WERI-Rb-1 (cell line): ENCODE results near the gene ZNF839.

Experiments
- DNase-seq: peaks from one replicate; pipeline ENCODE4 v3.0.0-alpha.2; 2020
- H3K27ac ChIP-seq: fragments of 250-450 bp; sonication (Bioruptor Pico); 2 replicates; pipeline ENCODE4 v1.5.1; 2020; ENCODE audit warnings: mild to moderate bottlenecking, moderate library complexity
- H3K27me3 ChIP-seq: fragments of 250-450 bp; sonication (Bioruptor Pico); 2 replicates; pipeline ENCODE4 v1.5.1; 2021; ENCODE audit warnings: mild to moderate bottlenecking, low read depth, moderate library complexity; ENCODE audit not compliant: insufficient read depth, severe bottlenecking
- H3K36me3 ChIP-seq: fragments of 250-450 bp; sonication (Bioruptor Pico); 2 replicates; pipeline ENCODE4 v1.5.1; 2020; ENCODE audit warnings: mild to moderate bottlenecking, moderate library complexity
- H3K4me3 ChIP-seq: 2 replicates; pipeline ENCODE4 v1.5.1; 2011; ENCODE audit warnings: low read depth, mild to moderate bottlenecking, control low read depth, low read length
- H3K9me3 ChIP-seq: fragments of 250-450 bp; sonication (Bioruptor Pico); 2 replicates; pipeline ENCODE4 v1.5.1; 2021; ENCODE audit warnings: mild to moderate bottlenecking, moderate library complexity; ENCODE audit not compliant: severe bottlenecking
- TF ChIP-seq, protein P1 (sequence below): IDR thresholded peaks from 2 replicates; pipeline ENCODE4 v1.5.1; 2011; ENCODE audit warnings: low read depth, mild to moderate bottlenecking, control low read depth, inconsistent platforms, low read length

ZNF839 gene

DNA sequence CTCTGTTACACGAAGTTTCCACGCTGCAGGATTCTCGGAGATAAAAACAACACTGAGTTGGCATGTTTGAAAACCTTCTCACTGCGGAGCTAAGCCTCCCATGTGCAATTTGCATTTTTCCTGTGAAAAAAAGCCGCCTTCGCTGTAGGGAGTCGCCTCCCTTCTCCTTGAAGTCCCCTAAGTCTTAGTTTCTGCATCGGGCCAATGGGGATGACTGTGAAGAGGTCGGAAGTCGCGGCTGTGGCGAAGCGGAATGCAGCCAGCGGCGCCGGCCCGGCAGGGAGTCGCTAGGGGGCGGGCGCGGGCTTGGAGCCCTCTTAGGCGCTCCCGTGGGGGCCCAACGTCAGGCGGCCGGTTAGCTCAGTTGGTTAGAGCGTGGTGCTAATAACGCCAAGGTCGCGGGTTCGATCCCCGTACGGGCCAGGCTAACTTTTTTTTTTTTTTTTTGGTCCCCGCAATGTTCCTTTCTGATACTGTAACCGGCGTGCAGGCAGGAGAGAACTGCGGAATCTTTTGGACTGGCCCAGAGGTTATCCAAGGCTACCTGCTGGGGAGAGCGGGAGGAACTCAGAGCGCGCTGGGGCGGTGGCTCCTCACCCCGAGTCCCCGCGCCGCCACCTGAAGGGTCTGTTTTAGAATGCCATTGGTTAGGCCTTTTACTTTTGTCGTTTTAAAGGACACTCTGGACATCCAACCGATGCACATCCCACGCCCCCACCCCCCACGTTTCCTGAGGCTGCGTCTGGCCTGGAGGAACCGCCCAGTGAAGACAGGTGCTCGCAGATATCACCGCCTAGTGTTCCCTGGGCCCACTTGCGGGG is 2.6 kb upstream of the ZNF839 start:
- Histone ChIP-seq H3K9me3 (no peaks in the 10 kb centered on the region), H3K27ac (peak overlapping the region; percentile 76)
- TF ChIP-seq, protein P1, sequence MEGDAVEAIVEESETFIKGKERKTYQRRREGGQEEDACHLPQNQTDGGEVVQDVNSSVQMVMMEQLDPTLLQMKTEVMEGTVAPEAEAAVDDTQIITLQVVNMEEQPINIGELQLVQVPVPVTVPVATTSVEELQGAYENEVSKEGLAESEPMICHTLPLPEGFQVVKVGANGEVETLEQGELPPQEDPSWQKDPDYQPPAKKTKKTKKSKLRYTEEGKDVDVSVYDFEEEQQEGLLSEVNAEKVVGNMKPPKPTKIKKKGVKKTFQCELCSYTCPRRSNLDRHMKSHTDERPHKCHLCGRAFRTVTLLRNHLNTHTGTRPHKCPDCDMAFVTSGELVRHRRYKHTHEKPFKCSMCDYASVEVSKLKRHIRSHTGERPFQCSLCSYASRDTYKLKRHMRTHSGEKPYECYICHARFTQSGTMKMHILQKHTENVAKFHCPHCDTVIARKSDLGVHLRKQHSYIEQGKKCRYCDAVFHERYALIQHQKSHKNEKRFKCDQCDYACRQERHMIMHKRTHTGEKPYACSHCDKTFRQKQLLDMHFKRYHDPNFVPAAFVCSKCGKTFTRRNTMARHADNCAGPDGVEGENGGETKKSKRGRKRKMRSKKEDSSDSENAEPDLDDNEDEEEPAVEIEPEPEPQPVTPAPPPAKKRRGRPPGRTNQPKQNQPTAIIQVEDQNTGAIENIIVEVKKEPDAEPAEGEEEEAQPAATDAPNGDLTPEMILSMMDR: peak; percentile 75

DNA sequence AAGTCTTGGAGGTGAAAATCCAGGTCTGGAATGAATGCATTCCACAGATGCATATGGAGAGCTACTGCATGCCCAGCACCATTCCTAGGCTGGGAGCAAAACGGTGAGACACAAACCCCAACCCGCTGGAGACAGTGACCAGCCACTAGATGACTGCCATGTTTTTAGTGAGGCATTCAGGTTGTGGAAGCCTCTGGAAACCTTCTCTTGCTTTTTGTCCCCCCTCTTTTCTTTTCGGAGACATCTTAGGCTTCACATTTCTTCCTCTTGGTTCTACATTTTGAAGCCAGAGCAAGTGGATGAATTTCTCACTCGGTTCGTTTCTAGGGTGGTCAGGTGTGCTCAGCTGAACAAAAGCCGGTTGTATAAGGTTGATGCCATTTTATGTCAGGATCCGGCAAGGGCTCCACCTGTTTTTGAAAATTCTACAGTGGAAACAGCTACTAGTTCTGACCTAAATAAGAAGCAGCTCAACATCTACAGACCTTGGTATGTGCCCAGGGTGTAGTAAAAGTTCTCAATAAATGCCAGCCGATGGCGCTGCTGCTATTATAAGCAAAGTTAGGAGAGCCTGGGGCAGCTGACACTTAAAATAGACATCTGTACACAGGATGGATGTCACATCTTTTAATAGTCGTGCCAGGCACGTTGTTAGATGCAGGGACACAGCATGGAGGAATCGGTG is 1.8 kb upstream of the ZNF839 start:
- no peaks in the 10 kb centered on the region for H3K27me3 ChIP-seq
- H3K27ac ChIP-seq: peak overlapping the region; percentile 76
- peak overlapping the region; percentile 56 for H3K4me3 ChIP-seq
- H3K36me3 ChIP-seq: peaks cover 7% of the 10 kb centered on the region
- no peaks in the 10 kb centered on the region for H3K9me3 ChIP-seq
- peak; percentile 48 for DNase-seq
- TF ChIP-seq, protein P1: peak; percentile 13; the same call in 1 of the 2 replicates

More for the DNA sequence above, 2.6 kb upstream of the ZNF839 start:
- H3K4me3 ChIP-seq: peak overlapping the region; percentile 56
- DNase-seq: peak; percentile 90
- H3K36me3 ChIP-seq: no peaks in the 10 kb centered on the region; the same call in none of the 2 replicates
- no peaks in the 10 kb centered on the region for H3K27me3 ChIP-seq

DNA sequence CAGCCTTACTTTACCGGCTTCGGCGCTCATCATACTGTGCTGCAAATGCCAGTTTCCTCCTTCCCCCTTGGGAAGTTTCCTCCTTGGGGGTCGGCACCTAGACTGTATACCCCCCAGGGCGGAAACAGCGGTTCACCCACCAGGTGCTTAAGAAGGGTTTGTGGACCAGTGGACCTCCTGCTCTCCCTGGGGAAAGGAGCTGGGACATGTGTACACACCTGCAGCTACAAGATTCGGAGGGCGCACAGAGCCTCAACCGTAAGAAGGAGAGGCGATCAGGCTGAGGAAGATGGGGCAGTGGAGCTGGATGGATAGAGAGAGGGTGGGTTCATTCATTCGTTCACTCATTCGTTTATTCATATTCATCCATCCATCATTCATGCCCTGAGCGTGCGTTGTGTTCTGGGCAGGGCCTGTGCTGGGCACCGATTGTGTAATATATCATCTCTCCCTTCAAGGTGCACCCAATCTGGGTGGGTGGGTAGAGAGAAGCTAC is 717 bp upstream of the ZNF839 start:
- Histone ChIP-seq H3K36me3 (peaks cover 7% of the 10 kb centered on the region), H3K4me3 (peak overlapping the region; percentile 77), H3K27ac (peak overlapping the region; percentile 80), H3K27me3 (no peaks in the 10 kb centered on the region), H3K9me3 (no peaks in the 10 kb centered on the region)
- TF ChIP-seq, protein P1: no peak
- no peak for DNase-seq

DNA sequence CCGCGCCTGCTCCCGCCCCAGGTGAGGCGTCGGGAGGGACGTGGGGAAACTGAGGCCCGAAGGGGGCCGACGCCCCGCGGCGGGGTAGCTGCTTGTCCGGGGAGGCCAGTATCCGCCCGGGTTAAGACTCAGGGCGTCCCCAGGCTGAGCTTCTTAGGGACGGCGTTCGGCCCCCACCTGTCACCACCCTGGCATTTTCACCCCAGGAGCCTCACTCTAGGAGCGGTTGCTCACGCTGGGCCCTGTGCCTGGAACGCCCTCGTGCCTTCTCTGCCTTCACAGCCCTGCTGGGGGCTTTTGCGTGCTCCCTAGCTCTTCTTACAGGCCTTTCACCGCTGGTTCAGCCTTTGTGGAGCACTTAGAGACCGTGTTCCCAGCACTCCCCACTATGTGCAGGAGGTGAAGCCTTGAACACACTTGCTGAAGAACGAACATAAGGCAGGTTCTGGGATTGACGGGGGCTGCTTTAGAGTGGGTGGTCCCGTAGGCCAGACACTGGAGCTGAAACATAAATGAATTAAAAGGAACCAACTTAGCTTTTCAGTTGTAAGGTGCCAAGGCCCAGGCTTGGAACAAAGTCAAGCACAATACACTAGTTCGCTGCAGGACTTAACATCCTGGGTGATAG is 601 bp downstream of the ZNF839 start:
- Histone ChIP-seq H3K9me3 (no peaks in the 10 kb centered on the region), H3K4me3 (peak overlapping the region; percentile 77), H3K27me3 (no peaks in the 10 kb centered on the region), H3K36me3 (peaks cover 7% of the 10 kb centered on the region), H3K27ac (peak overlapping the region; percentile 80)
- TF ChIP-seq, protein P1: no peak
- DNase-seq: peak; percentile 28

DNA sequence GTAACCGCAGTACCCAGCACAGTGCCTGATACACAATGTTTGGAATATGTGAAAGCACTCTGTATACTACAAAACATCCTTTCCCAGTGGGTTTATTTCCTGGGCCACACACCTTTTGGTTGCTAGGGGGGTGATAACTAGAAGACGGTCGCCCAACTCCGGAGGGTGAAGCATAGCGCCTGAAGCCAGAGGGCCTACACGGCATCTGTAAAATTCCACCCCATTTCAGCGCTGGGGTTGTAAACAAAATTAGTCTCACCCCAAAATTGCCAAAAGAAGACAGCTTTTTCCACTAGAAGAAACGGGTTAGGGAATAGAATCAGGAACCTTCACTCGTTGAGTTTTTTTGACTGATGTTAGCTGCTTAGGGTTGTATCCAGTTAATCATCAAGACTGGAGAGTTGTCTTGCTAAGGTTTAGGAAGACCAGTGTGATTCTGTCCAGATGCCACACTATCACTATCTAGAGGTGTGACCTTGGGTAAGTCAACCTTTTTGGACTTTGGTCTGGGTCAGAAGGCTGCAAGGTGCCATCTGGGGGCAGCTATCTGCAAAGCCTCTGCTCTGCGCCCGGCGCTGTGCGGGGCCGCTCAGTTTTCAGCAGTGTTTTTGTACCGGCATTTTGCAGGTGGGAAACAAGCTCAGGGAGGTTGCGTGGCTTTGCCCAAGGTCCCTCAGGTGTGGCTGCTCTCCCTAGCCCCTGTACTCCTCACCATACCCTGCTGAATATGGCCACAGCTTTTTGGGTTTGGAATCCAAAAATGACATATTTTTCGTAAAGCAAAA is 1.3 kb downstream of the ZNF839 start:
- H3K27me3 ChIP-seq: no peaks in the 10 kb centered on the region
- TF ChIP-seq, protein P1: no peak
- H3K4me3 ChIP-seq: peak overlapping the region; percentile 77
- H3K36me3 ChIP-seq: peaks cover 11% of the 10 kb centered on the region
- DNase-seq: no peak
- H3K9me3 ChIP-seq: no peaks in the 10 kb centered on the region
- H3K27ac ChIP-seq: no peak overlapping the region
